GM18909 (cell line): ENCODE results near the gene LNX1.
"Not testable (repeated sequence)": the region's sequence is repeated elsewhere in the genome, so short reads cannot be mapped to it uniquely, and the experiment has no call there.

Experiments
- ATAC-seq: cut with Tn5 transposase; IDR thresholded peaks from one replicate; pipeline ENCODE4 v1.9.1; 2021; ENCODE audit warnings: mild to moderate bottlenecking; ENCODE audit not compliant: unreplicated experiment, poor library complexity

The LNX1 gene

GRCh38 chr4:53421791-53422190, 169.5 kb downstream of the LNX1 start:
- no peak for ATAC-seq

- ATAC-seq, result no peak
Measured at GRCh38 chr4:53419208-53419607, 172.1 kb downstream of the LNX1 start.

- ATAC-seq, result not testable (repeated sequence)
Measured at GRCh38 chr4:53409479-53409878, 181.8 kb downstream of the LNX1 start.
